Heart left ventricle (tissue), 13 donors: ENCODE results near the gene LIMD2.

Source experiments
- POLR2A ChIP-seq, 2 donors: fragments of 450-650 bp; IDR thresholded peaks; one replicate each; pipeline ENCODE4 v1.6.1; 2017; ENCODE audit warnings: antibody characterized with exemption in 2 of 2, mild to moderate bottlenecking in 2 of 2, moderate library complexity in 2 of 2
- TF ChIP-seq, protein P1 (sequence below), 12 donors: fragments of 200-600 bp; sonication (generic) in 4 of 12; IDR thresholded peaks; one replicate each; pipeline versions ENCODE4 v1.5.0 to v1.8.0; 2018 to 2022; ENCODE audit warnings: antibody characterized with exemption in 12 of 12, mild to moderate bottlenecking in 5 of 12
- donor health status: ischemic (EF 13 %, LVEDD 7.1; RV severe dilation, severe dysfunction).
- donor health status: DM: no; HTN: yes; CAD: no.
- donor health status: DM: no; HTN: no; CAD: no.
- donor health status: ischemic (EF 25% LVEDD 6.9; RV normal size, moderate dysfunction).
- donor health status: ischemic (EF 25% LVEDD 5.7; RV mildly dilated, moderate dysfunction).
- donor health status: ischemic (EF 35%, LVEDD 5.7; RV mildly dilated, moderate dysfunction).
- donor health status: nonischemic (EF 11% LVEDD 7.7; RV severe dilation, severe dysfunction).
- donor health status: DM: yes; HTN: yes; CAD: no.
- donor health status: PGD.
- donor health status: ischemic (EF 29% LVEDD 5.4; RV normal size, mild dysfunction).
- donor health status: nonischemic (EF 23%, LVEDD 6.1; RV moderate dilation, normal function).

GRCh38 chr17:63680700-63681099 lies 19.2 kb downstream of the LIMD2 start:
- TF ChIP-seq, protein P1, sequence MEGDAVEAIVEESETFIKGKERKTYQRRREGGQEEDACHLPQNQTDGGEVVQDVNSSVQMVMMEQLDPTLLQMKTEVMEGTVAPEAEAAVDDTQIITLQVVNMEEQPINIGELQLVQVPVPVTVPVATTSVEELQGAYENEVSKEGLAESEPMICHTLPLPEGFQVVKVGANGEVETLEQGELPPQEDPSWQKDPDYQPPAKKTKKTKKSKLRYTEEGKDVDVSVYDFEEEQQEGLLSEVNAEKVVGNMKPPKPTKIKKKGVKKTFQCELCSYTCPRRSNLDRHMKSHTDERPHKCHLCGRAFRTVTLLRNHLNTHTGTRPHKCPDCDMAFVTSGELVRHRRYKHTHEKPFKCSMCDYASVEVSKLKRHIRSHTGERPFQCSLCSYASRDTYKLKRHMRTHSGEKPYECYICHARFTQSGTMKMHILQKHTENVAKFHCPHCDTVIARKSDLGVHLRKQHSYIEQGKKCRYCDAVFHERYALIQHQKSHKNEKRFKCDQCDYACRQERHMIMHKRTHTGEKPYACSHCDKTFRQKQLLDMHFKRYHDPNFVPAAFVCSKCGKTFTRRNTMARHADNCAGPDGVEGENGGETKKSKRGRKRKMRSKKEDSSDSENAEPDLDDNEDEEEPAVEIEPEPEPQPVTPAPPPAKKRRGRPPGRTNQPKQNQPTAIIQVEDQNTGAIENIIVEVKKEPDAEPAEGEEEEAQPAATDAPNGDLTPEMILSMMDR (IDR thresholded peaks at IDR 0.05): no peak
- no peak for TF ChIP-seq POLR2A (IDR thresholded peaks at IDR 0.05)
